Measurements from ENCODE around the gene SPECC1.

- TF ChIP-seq EZH2phosphoT487 (IDR thresholded peaks at IDR 0.05; ENCODE audit: insufficient read depth, low read depth) (no peak), EZH2 (IDR thresholded peaks at IDR 0.05; ENCODE audit: insufficient read depth, poor library complexity, severe bottlenecking) (no peak)
Observed at GRCh38 chr17:20254541-20254940, 245.4 kb downstream of the SPECC1 start.

Data from GM23248 (cell line).